Hepatocyte (in vitro differentiated cells): ENCODE data around the gene DHRS12.

Source experiments
- EZH2phosphoT487 ChIP-seq: fragments of 200-600 bp; sonication (generic); IDR thresholded peaks from one replicate; pipeline ENCODE4 v1.6.1; 2018; ENCODE audit warnings: antibody characterized with exemption, mild to moderate bottlenecking, low read depth, moderate library complexity; ENCODE audit not compliant: unreplicated experiment, severe bottlenecking
- TF ChIP-seq, protein P1 (sequence below): fragments of 200-600 bp; sonication (generic); IDR thresholded peaks from 2 replicates; pipeline ENCODE4 v1.5.1; 2016; ENCODE audit warnings: antibody characterized with exemption, mild to moderate bottlenecking; ENCODE audit not compliant: poor library complexity

DNA sequence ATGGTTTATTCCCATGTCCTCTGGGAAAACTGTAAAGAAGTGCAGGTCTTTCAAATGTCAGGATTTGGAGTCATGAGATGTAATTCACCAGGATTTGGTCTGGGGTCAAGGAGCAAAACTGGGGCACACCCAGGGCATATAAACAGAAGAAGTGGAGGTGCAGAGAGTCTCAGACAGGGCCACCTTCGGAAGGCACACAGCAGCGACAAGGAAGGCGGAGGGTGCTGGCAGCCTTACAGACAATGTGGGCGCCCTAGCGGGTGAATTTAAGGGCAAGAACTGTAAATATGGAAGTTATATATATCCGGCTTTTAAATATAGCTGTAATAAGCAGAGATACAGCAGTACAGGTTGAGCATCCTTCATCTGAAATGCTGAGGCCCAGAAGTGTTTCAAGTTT, 31.2 kb downstream of the DHRS12 start:
- TF ChIP-seq, protein P1, sequence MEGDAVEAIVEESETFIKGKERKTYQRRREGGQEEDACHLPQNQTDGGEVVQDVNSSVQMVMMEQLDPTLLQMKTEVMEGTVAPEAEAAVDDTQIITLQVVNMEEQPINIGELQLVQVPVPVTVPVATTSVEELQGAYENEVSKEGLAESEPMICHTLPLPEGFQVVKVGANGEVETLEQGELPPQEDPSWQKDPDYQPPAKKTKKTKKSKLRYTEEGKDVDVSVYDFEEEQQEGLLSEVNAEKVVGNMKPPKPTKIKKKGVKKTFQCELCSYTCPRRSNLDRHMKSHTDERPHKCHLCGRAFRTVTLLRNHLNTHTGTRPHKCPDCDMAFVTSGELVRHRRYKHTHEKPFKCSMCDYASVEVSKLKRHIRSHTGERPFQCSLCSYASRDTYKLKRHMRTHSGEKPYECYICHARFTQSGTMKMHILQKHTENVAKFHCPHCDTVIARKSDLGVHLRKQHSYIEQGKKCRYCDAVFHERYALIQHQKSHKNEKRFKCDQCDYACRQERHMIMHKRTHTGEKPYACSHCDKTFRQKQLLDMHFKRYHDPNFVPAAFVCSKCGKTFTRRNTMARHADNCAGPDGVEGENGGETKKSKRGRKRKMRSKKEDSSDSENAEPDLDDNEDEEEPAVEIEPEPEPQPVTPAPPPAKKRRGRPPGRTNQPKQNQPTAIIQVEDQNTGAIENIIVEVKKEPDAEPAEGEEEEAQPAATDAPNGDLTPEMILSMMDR = no peak
- TF ChIP-seq EZH2phosphoT487 = no peak
